Cardiac septum (tissue), 1 donor: ENCODE measurements around the gene PROCA1. TPM values are rescaled to one million over a fixed set of nuclear protein-coding genes. Genes with fewer than 3 reads are reported as not detected.

Source experiments
- DNase-seq: peaks from one replicate; pipeline ENCODE4 v3.0.0-alpha.2; 2020; ENCODE audit warnings: low spot score
- intact Hi-C: fragments of 100-400 bp; cut with DNase I; formaldehyde crosslinking; loops from one replicate; pipeline ENCODE4 v1.14.0; 2022
- total RNA-seq: library from RNA; stranded (reverse); fragmentation: NEBNext Ultra II Directional; extraction: Animal tissue kit (Norgen Biotek cat#: 25700); gene quantifications from one replicate; pipeline ENCODE4 v1.2.1, GENCODE V29; 2021
- donor health status: DM: no; HTN: no; CAD: no.

PROCA1 gene
- total RNA-seq, 1 donor from 2014 or later: 2.0 TPM

- DNase-seq: no peak
- intact Hi-C loops: no loop called here
Measured at GRCh38 chr17:28655160-28655559, 56.5 kb downstream of the PROCA1 start.

Other genes starting within 250 kb of the PROCA1 start
- not detected for gene SLC13A2, start 238.2 kb downstream of the PROCA1 start, total RNA-seq
- not detected for gene FOXN1, start 205.5 kb downstream of the PROCA1 start, total RNA-seq
- gene UNC119, start 159.3 kb downstream of the PROCA1 start, total RNA-seq: 16.0 TPM
- gene PIGS, start 140.4 kb downstream of the PROCA1 start, total RNA-seq: 51.5 TPM
- gene ALDOC, start 135.0 kb downstream of the PROCA1 start, total RNA-seq: 326 TPM
- gene SPAG5, start 112.9 kb downstream of the PROCA1 start, total RNA-seq: 0.78 TPM
- 6.8 TPM for gene RSKR, start 97.7 kb downstream of the PROCA1 start, total RNA-seq
- 70.4 TPM for gene BLTP2, start 66.7 kb downstream of the PROCA1 start, total RNA-seq
- 26.6 TPM for gene SDF2, start 50.0 kb downstream of the PROCA1 start, total RNA-seq
- 48.4 TPM for gene SUPT6H, start 49.7 kb downstream of the PROCA1 start, total RNA-seq
- gene RAB34, start 6.0 kb upstream of the PROCA1 start, total RNA-seq: 15.3 TPM
- gene RPL23A, start 8.1 kb upstream of the PROCA1 start, total RNA-seq: 725 TPM
- 2.4 TPM for gene TLCD1, start 14.3 kb upstream of the PROCA1 start, total RNA-seq
- gene NEK8, start 16.9 kb upstream of the PROCA1 start, total RNA-seq: 0.78 TPM
- gene TRAF4, start 32.1 kb upstream of the PROCA1 start, total RNA-seq: 2.8 TPM
- gene FAM222B, start 130.9 kb upstream of the PROCA1 start, total RNA-seq: 18.6 TPM
- gene ERAL1, start 143.1 kb upstream of the PROCA1 start, total RNA-seq: 31.3 TPM
- 80.4 TPM for gene FLOT2, start 185.8 kb upstream of the PROCA1 start, total RNA-seq
- gene DHRS13, start 191.2 kb upstream of the PROCA1 start, total RNA-seq: 3.0 TPM
- 20.4 TPM for gene PHF12, start 239.6 kb upstream of the PROCA1 start, total RNA-seq